Measurements from ENCODE around the gene SENP5.
"Not testable (repeated sequence)": the region's sequence is repeated elsewhere in the genome, so short reads cannot be mapped to it uniquely, and the experiment has no call there.

SENP5 gene

DNA sequence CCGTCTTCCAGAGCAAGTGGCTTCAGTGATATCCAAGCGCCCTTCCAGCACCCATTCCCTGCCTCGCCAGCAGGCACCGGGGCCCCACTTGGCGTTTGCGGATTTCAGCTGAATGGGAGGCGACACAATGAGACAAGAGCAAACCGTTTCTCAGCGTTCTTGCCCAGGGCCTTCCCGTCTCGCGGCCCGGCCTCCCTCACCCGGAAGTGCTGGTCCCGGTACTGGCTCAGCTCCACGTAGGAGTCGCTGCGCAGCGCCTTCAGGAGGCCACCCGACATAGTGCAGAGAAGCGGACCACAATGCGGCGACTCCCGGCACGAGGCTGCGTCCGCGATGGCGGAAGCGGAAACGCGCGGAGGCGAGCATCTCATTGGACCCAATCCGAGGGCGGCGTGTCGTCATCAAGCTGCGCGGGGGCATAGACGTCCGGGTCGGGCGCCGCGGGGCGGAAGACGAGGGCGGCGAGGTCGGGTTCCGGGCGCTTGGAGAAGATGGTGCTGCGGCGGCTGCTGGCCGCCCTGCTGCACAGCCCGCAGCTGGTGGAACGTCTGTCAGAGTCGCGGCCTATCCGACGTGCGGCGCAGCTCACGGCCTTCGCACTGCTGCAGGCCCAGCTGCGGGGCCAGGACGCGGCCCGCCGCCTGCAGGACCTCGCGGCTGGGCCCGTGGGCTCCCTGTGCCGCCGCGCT lies 74.7 kb downstream of the SENP5 start, which contains the start of gene NCBP2:
TSS of gene NCBP2 (minus strand) at position 303 of the 689 bp plus-strand sequence. CDS start at position 278, 25 bp downstream.
- DNase-seq (ENCODE audit: low read depth) = peak; percentile 95

- no peak for DNase-seq (ENCODE audit: low read depth)
Observed at GRCh38 chr3:196942915-196943277, 75.2 kb downstream of the SENP5 start.

- not testable (repeated sequence) for DNase-seq (ENCODE audit: low read depth)
Observed at GRCh38 chr3:196944037-196944790, 76.5 kb downstream of the SENP5 start.

- DNase-seq (ENCODE audit: low read depth) = no peak
Observed at GRCh38 chr3:196947136-196947859, 79.6 kb downstream of the SENP5 start.

DNA sequence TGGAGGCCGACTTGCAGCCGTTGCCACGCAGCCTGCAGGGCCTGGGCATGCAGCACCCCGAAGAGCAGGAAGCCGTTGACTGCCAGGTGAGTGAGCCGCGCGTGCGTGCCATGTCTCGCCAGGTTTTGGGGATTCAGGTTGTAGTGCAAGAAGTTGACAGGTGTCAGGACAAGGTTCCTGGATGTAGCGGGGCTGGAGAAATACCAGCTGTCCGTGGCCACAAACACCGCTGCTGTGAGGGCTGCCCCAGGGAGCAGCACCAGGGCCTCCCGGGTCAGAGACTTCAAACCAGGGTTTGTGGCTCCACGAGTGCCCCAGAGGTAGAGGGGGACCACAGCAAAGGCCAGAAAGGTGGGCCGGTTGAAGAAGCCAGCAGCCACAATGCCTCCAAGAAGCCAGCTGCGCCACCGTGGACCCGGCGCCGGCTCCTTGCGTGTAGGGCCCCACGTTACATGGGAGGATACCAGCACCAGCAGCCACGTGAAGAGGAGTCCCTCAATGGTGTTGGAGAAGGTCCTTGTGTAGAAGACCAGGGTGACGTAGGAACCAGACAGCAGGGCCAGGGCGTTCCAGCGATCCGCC lies 80.2 kb downstream of the SENP5 start:
- no peak for DNase-seq (ENCODE audit: low read depth)

- no peak for DNase-seq (ENCODE audit: low read depth)
Observed at GRCh38 chr3:196948442-196949284, 80.9 kb downstream of the SENP5 start.

- no peak for DNase-seq (ENCODE audit: low read depth)
Observed at GRCh38 chr3:196949285-196949619, 81.5 kb downstream of the SENP5 start.

GRCh38 chr3:196949750-196950149 lies 82.0 kb downstream of the SENP5 start:
- no peak for DNase-seq (ENCODE audit: low read depth)

DNA sequence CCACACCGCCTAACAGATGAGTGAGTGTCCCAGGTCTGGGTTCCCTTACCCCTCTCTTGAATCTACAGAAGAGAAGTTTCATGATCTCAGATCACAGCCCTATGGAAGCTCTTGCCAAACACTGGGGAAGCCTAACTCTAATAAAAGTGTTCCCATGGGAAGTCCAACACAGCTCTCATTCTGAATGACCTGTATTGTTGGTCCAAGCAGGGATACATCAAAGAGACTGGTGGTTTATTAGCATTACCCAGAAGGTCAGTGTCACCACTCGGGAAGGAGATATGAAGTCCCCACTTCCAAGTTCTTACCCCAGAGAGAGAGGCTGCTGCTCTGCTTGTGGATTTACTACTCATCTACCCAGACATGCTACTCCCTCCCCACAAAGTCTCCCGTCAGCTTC lies 83.7 kb downstream of the SENP5 start:
- DNase-seq (ENCODE audit: low read depth) = no peak

GRCh38 chr3:196954832-196955231 lies 87.1 kb downstream of the SENP5 start:
- no peak for DNase-seq (ENCODE audit: low read depth)

GRCh38 chr3:196962108-196962929 lies 94.6 kb downstream of the SENP5 start:
- no peak for DNase-seq (ENCODE audit: low read depth)

GRCh38 chr3:196962930-196963630 lies 95.4 kb downstream of the SENP5 start:
- DNase-seq (ENCODE audit: low read depth) = no peak

- no peak for DNase-seq (ENCODE audit: low read depth)
Observed at GRCh38 chr3:196963631-196963953, 95.9 kb downstream of the SENP5 start.

GRCh38 chr3:196965112-196965803 lies 97.5 kb downstream of the SENP5 start:
- DNase-seq (ENCODE audit: low read depth) = no peak

DNA sequence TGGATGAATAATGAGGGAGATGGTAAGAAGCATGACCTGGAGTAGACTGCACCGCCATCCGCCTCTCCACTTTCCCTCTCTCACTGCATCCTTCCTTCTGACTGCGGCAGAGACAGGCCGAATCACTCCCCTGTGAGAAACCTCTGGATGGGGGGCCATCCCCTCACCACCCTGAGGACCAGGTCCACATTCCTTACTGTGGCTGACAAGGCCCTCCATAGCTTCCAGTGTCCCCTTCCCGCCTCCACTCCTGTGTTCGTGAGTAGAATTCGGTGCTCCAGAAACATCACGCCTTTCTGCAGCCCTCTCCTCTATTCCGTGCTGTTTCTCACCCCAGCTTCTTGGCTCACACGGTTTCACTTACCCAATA lies 98.1 kb downstream of the SENP5 start:
- no peak for DNase-seq (ENCODE audit: low read depth)

DNA sequence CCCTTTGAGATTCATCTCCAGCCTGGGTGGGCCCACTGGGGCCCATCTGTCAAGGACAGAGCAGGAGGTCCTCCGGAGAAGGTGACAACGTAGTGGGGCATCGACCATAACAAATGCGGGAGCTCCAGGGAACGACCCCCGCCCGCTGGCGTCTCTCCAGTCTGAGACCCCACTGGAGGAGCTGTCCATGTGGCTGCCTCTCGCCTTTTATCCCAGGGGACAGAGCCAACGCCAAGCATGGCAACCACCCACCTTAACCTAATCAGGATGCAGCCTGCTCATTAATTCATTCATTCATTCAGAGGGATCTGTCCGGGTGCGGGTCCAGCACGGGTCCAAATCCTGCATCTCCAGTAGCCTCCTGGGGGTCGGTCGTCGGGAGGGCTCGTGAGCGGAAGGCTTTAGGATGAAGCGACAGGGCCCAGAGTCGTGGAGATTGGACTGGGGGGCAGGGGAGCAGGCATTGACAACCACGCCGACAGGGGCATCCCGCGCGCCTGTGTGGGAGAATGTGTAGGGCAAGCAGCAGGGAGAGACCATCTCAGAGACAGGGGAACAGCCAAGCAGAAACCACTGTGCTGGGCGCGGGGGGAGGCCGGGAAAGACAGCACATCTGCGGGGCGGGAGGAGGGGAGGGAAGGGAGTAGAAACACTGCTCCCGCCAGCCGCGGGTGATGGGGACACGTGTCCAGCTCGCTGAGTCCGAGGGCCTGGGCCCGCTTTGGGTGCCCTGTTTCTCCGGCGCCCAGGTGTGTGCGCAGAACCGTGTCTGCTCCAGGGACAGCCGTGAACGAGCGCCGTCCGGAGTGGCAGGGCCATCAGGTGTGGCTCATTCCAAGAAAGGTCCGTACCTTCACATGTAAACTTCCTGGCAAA lies 99.0 kb downstream of the SENP5 start:
- DNase-seq (ENCODE audit: low read depth) = no peak

GRCh38 chr3:196967412-196968232 lies 99.9 kb downstream of the SENP5 start:
- DNase-seq (ENCODE audit: low read depth) = no peak
